ENCODE data around the gene CHCHD6.

The CHCHD6 gene

DNA sequence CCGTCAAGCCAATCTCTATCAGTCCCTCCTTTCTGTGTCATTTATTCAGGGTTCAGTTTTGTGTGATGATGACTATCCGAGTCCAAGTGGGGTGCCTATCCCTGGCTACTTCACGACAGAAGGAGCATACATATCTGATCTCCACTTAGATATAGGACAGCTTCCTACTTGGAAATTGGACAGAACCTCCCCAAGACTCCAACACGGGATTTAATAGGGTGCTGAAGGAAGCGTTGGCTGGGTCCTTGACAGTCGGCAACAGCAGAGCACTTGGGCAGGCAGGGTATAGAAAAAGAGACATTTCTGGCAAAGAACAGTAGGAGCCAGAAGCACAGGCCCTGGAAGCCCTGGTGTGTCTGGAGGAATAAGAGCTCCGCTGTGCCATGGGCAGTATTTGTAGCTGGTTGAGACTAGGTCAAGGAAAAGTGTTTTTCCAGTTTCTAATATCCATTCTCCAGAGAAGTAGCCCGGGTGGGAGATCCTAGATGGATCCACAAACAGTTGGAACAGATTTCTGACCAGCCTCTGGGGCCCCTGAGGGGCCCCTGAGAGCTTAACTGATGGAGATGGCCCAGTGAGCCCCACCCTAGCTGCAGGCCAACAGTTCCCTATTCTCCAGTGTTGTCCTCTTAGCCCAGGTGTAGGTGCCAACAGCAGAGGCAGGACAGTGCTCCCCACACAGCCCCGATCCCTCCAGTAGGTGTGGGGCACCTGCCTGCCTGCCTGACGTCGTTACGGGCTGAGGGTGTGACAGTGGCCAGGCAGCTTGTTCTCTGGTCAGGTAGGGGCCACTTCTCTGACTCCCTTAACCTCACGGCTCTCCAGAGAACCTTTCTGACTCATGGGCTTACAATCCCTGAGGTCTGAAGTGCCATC, 130.8 kb downstream of the CHCHD6 start:
- FAIRE-seq: no peak

DNA sequence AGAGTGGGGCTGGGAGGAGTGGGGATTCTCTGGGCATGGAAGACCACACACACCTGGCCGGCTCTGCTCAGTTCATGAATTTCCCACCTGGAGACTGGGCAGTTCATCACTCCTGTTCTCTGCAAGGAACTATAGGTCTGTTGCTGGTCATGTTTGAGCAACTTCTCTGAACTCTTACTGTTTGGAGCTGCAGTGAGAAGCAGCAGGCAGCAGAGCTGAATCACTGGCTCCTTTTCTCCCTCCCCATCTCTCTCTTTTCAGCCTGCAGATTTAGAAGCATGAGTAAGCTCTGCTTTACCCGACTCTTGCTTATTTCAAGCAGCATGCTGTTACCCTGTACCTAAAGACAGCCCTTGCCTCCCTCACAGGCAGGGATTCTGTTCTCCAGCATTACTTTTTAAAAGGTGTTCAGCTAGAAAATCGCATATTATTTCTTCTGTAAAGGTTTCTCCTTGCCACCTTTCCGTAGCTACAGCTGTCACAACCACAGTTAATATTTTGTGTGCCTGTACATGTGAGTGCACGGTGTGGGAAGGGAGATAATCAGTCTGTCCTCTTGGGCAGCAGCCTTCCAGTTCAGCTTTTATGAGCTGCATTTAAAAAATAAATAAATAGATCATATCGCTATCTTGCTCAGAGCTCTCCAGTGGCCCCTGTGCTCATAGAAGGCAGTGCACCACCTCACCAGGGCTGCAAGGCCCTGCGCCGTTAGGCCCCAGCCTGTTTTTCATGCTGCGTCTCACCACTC, 131.6 kb downstream of the CHCHD6 start:
- FAIRE-seq: no peak

DNA sequence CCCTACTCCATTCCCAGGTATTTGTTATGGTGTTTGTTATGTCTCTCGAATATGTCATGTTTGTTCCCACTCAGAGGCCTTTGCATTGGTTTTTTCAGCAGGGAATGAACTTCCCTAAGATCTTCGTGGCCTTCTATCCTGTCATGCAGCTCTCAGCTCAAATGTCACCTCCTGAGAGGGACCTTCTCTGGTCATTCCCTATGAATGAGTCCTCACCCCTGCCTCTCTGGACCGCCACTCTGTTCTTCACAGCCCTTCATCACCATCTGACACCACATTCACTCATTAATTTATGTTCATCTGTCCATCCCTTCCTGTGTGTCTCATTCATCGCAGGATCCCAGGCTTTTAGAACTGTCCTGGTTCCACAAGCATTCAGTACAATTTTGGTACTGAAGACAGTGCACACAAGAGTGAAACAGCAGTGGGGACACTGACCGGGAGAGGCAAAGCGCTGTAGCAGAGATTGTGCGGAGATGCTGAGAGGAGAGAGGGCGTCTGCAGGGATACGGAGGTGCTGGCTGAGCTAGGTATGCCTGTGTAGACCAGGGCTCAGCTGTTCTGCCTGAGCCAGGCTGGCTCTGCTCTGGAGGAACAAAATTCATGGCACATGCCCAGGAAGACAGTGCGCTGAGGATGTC, 132.3 kb downstream of the CHCHD6 start:
- no peak for FAIRE-seq

GRCh38 chr3:126837773-126838172, 133.7 kb downstream of the CHCHD6 start:
- FAIRE-seq: no peak

- FAIRE-seq: no peak
These were observed 142.1 kb downstream of the CHCHD6 start for GRCh38 chr3:126845920-126846715.

GRCh38 chr3:126847061-126847460, 143.0 kb downstream of the CHCHD6 start:
- no peak for FAIRE-seq

GRCh38 chr3:126848991-126849390, 145.0 kb downstream of the CHCHD6 start:
- FAIRE-seq: no peak

GRCh38 chr3:126849768-126850167, 145.7 kb downstream of the CHCHD6 start:
- FAIRE-seq: no peak

DNA sequence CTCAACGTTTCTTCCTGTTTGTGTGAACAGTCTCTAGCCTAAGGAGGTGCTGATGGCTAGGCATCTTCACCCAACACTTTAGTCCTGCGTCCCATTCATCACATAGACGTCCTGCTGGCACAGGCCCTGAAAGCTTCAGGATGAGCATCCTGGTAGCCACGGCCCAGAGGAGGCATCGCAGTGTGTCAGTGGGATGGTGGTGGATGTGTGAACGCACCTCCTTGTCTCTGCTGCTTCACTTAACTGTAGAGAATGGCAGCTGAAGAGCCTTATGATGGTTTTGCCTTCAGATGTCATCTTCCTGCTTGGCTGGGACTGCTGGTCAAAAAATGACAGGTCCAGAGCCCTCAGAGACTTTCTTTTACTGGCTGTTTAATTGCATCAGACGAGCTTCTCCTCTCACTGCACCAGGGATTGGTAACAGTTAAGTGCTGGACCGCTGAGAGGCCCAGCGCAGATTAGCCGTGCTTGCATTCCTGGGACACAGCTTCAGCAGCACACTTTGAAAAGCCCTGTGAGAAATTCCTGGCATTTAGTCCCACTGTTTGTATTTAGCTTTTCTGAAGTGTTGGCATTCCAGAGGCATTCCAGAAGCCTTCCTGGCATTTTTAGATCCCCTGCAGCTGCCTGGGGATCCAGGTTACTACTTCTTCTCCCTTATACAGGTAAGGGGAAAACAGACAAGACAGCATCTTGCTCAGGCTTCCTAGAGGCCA, 146.5 kb downstream of the CHCHD6 start:
- no peak for FAIRE-seq

DNA sequence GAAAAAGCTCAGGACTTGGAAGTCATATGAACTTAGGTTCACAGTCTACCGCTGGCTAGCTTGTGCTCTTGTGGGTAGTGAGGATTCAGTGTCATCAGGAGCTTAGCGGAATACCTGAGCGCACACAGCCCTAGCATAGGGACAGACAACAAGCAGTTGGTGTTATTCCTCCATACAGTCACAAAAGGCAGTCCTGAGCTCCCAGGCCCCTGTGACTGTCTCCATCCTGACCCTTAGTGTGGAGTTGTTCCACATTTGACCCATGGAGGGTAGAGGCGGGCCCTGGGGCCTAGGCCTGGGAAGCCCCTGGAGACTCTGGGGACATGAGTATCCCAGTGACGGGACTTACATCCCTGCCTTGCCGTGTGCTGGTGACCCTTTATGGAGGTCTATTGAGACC, 147.3 kb downstream of the CHCHD6 start:
- no peak for FAIRE-seq

DNA sequence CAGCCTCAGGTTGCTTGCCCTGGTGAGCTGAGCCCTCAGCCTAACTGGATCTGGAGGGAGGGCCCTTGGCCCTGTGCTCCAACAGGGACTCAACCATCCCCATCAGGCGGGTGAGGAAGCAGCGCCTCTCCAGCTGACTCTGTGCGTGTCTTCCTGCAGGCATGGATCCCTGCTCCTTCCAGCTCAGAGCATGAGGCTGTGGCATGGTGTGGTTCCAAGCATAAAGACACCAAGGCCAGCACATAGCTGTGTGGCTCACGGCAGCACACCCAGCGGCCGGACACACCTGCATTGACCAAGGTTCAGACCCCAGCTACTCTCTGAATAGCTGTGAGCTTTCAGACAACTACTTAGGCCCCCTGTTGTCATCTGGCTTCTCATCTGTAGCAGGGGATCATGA, 147.9 kb downstream of the CHCHD6 start:
- FAIRE-seq: no peak

DNA sequence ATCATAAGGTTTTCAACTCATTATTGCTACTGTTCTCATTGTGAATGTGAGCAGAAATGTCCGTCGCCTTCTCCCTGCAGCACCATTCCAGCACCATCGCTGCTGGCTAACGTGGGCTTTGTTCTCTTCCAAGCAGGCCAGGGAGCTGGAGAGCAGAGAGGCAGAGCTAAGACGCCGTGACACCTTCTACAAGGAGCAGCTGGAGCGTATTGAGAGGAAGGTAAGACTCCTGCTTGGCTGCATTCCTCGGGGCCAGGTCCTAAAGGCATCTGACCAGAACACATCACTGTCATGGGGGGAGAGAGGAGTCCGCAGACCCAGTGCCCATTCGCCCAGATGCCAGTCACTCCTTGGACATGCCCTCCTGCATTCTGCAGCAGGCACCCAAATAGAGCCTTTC, 148.5 kb downstream of the CHCHD6 start:
- no peak for FAIRE-seq

GRCh38 chr3:126854666-126855065, 150.6 kb downstream of the CHCHD6 start:
- FAIRE-seq: no peak

- no peak for FAIRE-seq
These were observed 151.3 kb downstream of the CHCHD6 start for GRCh38 chr3:126855374-126855773.

DNA sequence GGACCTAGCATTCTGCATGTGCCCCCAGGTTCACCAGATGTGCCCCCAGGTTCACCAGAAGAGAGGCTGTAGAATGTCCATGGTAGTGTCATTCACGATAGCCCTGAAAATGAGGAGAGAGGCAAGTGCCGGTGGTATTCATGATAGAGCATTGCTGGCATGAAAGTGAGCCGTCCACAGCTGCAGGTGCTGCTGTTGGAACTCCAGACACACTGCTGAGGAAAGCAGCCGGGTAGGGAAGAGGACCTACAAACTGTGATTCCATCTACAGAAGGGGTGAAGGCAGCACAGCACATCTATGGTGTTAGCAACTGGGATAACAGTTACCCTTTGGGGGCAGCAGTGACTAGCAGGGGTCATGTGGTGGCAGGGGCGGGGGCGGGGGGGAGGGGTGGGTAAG, 153.9 kb downstream of the CHCHD6 start:
- FAIRE-seq: no peak

- no peak for FAIRE-seq
These were observed 154.4 kb downstream of the CHCHD6 start for GRCh38 chr3:126858401-126858800.

GRCh38 chr3:126858887-126859286, 154.8 kb downstream of the CHCHD6 start:
- FAIRE-seq: no peak

DNA sequence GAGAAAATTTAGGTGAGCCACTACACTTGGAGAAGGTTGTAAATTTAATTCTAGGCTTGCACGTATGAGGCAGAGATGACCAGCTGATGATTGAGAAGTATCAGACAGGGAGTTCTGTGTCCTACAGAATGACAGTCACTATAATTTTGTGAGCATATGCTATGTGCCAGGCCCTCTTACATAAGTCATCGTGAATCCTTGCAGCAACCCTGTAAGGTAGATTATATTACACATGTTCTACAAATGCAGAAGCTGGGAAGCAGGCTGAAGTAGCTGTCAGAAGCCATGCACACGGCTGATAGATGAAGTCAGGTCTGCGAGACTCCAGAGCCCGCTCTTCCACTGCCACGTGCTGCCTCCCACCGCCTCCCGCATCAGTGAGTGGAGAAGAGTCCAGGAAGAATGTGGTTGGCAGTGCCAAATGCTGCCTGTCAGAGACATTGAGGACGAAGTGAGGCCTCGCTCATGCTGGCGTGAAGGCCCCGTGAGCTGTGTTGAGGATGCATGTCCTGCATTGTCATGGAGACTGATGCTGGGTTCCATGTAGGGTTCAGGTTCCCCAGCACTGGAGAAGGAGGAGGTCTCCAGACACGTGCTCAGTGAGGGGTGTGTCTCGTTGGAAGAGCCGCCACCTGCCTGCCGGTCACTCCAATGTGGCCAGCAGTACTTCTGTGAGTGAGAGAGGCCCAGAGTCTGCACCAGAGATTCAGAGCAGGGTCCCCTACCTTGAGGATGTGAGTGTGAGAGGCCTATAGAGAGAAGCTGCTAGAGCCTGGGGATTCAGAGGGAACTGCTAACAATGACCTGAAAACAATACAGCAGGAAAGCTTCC, 155.6 kb downstream of the CHCHD6 start:
- no peak for FAIRE-seq

GRCh38 chr3:126865736-126866135, 161.7 kb downstream of the CHCHD6 start:
- no peak for FAIRE-seq

GRCh38 chr3:126866175-126866759, 162.2 kb downstream of the CHCHD6 start:
- FAIRE-seq: no peak
